ENCODE measurements around the gene CEP85. TPM values are rescaled to one million over a fixed set of nuclear protein-coding genes. Genes with fewer than 3 reads are reported as not detected.

The CEP85 gene
- total and polyA plus RNA-seq, 10 of the 15 experiments (the other 5 are each of a cell fraction or from before 2014, with no cell fraction given): 8.4 to 26.8 (median 21.5) TPM

- peak overlapping the region; percentile 91 for H3K9ac ChIP-seq (ENCODE audit: control insufficient read depth, insufficient read depth, low read length)
Measured at GRCh38 chr1:26281091-26281958, 47.3 kb downstream of the CEP85 start.

GRCh38 chr1:26281971-26282370, 48.0 kb downstream of the CEP85 start:
- no peak overlapping the region for H3K9ac ChIP-seq (ENCODE audit: control insufficient read depth, insufficient read depth, low read length)
- DNase-seq (ENCODE audit: low read depth, low spot score) (no peak), ATAC-seq (no peak), FAIRE-seq (no peak)
- H3K27ac ChIP-seq (ENCODE audit: control insufficient read depth, insufficient read depth): no peak overlapping the region
- no peak overlapping the region for H3K4me2 ChIP-seq (ENCODE audit: control insufficient read depth, insufficient read depth)
- no peak overlapping the region for H2AFZ ChIP-seq (ENCODE audit: control insufficient read depth, low read depth, low read length)
- intact Hi-C loops (cut with micrococcal nuclease; ENCODE audit: unreplicated experiment): no loop called here
- no peaks in the 10 kb centered on the region for H3K9me3 ChIP-seq (replicated peaks; ENCODE audit: control insufficient read depth, insufficient read depth, low read length)
- ChIA-PET SMC1A (ENCODE audit: uncharacterized antibody, unreplicated experiment) (interaction anchor here (9.1 kb wide), 1 partner anchor 38 kb away, joined by 119 read pairs; the partner anchor contains the start of gene CD52), POLR2A (interaction anchor here (2.0 kb wide), 1 partner anchor 36 kb away, joined by 11 read pairs; the partner anchor contains the start of gene CD52), CTCF (interaction anchor here (1.6 to 18.0 kb wide), 3 partner anchors 37 to 135 kb away, joined by 8 to 879 read pairs (median 80); partner anchors contain the start of gene CD52), RAD21 (ENCODE audit: unreplicated experiment) (interaction anchor here (1.0 to 8.9 kb wide), 2 partner anchors 26 to 37 kb away, joined by 3 to 113 read pairs; partner anchors contain the start of gene CD52)
- no peaks in the 10 kb centered on the region for H4K20me1 ChIP-seq (ENCODE audit: control insufficient read depth, insufficient read depth)
- BruUV-seq (replicated peaks): no TSS peak
- no peak overlapping the region for H3K4me3 ChIP-seq
- whole genome bisulfite sequencing (ENCODE audit: insufficient coverage, insufficient replicate concordance, low lambda C conversion rate, missing lambda C conversion rate): 64% methylated on average over 15 of the region's 15 CpGs
- in situ Hi-C loops (cut with MboI): no loop called here
- peaks cover 7 to 11% of the 10 kb centered on the region in 2 experiments for H3K36me3 ChIP-seq (ENCODE audit: control insufficient read depth in 2 of 2, insufficient read depth in 2 of 2, low read length in 1 of 2)
- H3K27me3 ChIP-seq (replicated peaks in 1 of 2; ENCODE audit: control insufficient read depth in 2 of 2, insufficient read depth in 2 of 2, low read length in 1 of 2): no peaks in the 10 kb centered on the region
- H3K4me1 ChIP-seq (ENCODE audit: control insufficient read depth, insufficient read depth, low read length): peaks cover 54% of the 10 kb centered on the region
- peaks cover 26% of the 10 kb centered on the region for H3K79me2 ChIP-seq (ENCODE audit: control insufficient read depth, insufficient read depth, low read length)
- TF ChIP-seq CUX1 (IDR thresholded peaks at IDR 0.05; ENCODE audit: insufficient replicate concordance, low read depth, low read length) (no peak), KLF5 (IDR thresholded peaks at IDR 0.05; ENCODE audit: partially characterized antibody) (no peak)

More at GRCh38 chr1:26281091-26281958, 47.3 kb downstream of the CEP85 start:
- DNase-seq (ENCODE audit: low read depth, low spot score) (no peak), ATAC-seq (no peak), FAIRE-seq (no peak)
- RAD21 ChIA-PET (ENCODE audit: unreplicated experiment): interaction anchor here (1.0 to 8.9 kb wide), 5 partner anchors 26 to 135 kb away, joined by 3 to 113 read pairs (median 3); partner anchors contain the start of gene CD52
- CTCF ChIA-PET: interaction anchor here (1.6 to 18.0 kb wide), 5 partner anchors 7 to 135 kb away, joined by 8 to 879 read pairs (median 68); partner anchors contain the start of genes CD52 and CEP85
- 84% methylated on average over 4 of the region's 5 CpGs for WGBS (ENCODE audit: insufficient coverage, insufficient replicate concordance, low lambda C conversion rate, missing lambda C conversion rate)
- POLR2A ChIA-PET: interaction anchor here (0.6 to 2.0 kb wide), 4 partner anchors 34 to 46 kb away, joined by 3 to 11 read pairs (median 4); partner anchors contain the start of gene CD52
- Histone ChIP-seq H3K4me1 (ENCODE audit: control insufficient read depth, insufficient read depth, low read length) (peaks cover 52% of the 10 kb centered on the region), H3K36me3 (ENCODE audit: control insufficient read depth in 2 of 2, insufficient read depth in 2 of 2, low read length in 1 of 2) (peaks cover 14 to 15% of the 10 kb centered on the region in 2 experiments), H3K79me2 (ENCODE audit: control insufficient read depth, insufficient read depth, low read length) (peaks cover 26% of the 10 kb centered on the region), H3K9me3 (replicated peaks; ENCODE audit: control insufficient read depth, insufficient read depth, low read length) (no peaks in the 10 kb centered on the region), H3K4me2 (ENCODE audit: control insufficient read depth, insufficient read depth) (peak overlapping the region; percentile 98), H3K4me3 (peak overlapping the region; percentile 88; the same call in 1 of the 2 replicates), H2AFZ (ENCODE audit: control insufficient read depth, low read depth, low read length) (no peak overlapping the region), H3K27ac (ENCODE audit: control insufficient read depth, insufficient read depth) (no peak overlapping the region), H4K20me1 (ENCODE audit: control insufficient read depth, insufficient read depth) (no peaks in the 10 kb centered on the region), H3K27me3 (replicated peaks in 1 of 2; ENCODE audit: control insufficient read depth in 2 of 2, insufficient read depth in 2 of 2, low read length in 1 of 2) (no peaks in the 10 kb centered on the region)
- in situ Hi-C loops (cut with MboI) (no loop called here), intact Hi-C loops (cut with micrococcal nuclease; ENCODE audit: unreplicated experiment) (no loop called here)
- TSS peak; percentile 88 for BruUV-seq (replicated peaks)
- SMC1A ChIA-PET (ENCODE audit: uncharacterized antibody, unreplicated experiment): interaction anchor here (2.6 to 9.1 kb wide), 2 partner anchors 7 to 39 kb away, joined by 18 to 119 read pairs; partner anchors contain the start of gene CD52
- TF ChIP-seq POLR2A (IDR thresholded peaks at IDR 0.05; ENCODE audit: low read depth, low read length) (0 out of 2 replicates have a peak, but pooled peaks have one; percentile 47), RELA (IDR thresholded peaks at IDR 0.05; ENCODE audit: borderline replicate concordance, partially characterized antibody) (no peak)
